AG10803 (cell line): Measurements from ENCODE around the gene TBC1D21.

ENCODE experiments used
- DNase-seq: peaks from one replicate; pipeline ENCODE4 v3.0.0; 2010; ENCODE audit warnings: low read depth
- H3K4me3 ChIP-seq: 2 replicates; pipeline ENCODE4 v1.5.1; 2011; ENCODE audit warnings: mild to moderate bottlenecking, low read length, control low read depth
- TF ChIP-seq, protein P1 (sequence below): conservative IDR thresholded peaks from 2 replicates; pipeline ENCODE4 v1.5.1; 2011; ENCODE audit warnings: mild to moderate bottlenecking, low read length, control low read depth, inconsistent platforms

Gene TBC1D21

DNA sequence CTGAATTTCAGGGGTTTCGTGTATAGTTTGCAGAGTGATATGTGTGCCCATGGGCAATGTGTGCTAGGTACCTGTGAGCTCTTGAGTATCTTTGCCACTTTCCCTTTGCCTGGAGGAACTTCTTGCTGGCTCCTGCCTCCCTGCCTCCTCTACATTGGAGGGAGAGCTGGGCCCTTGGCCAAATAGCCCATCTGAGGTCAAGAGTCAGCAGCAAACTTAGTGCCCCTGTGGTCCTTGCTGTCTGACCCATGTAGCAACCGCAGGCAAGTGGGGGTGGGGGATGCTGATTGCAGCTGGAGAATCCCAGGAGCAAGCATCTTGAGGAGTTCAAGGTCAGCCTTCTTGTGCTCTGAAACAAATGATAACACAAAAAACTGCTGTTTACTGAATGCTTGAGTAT, 5.4 kb upstream of the TBC1D21 start:
- no peak overlapping the region for H3K4me3 ChIP-seq
- TF ChIP-seq, protein P1, sequence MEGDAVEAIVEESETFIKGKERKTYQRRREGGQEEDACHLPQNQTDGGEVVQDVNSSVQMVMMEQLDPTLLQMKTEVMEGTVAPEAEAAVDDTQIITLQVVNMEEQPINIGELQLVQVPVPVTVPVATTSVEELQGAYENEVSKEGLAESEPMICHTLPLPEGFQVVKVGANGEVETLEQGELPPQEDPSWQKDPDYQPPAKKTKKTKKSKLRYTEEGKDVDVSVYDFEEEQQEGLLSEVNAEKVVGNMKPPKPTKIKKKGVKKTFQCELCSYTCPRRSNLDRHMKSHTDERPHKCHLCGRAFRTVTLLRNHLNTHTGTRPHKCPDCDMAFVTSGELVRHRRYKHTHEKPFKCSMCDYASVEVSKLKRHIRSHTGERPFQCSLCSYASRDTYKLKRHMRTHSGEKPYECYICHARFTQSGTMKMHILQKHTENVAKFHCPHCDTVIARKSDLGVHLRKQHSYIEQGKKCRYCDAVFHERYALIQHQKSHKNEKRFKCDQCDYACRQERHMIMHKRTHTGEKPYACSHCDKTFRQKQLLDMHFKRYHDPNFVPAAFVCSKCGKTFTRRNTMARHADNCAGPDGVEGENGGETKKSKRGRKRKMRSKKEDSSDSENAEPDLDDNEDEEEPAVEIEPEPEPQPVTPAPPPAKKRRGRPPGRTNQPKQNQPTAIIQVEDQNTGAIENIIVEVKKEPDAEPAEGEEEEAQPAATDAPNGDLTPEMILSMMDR, result no peak
- DNase-seq, result no peak

- DNase-seq, result no peak
- TF ChIP-seq, protein P1, result no peak
- H3K4me3 ChIP-seq, result no peak overlapping the region
These were observed 4.0 kb upstream of the TBC1D21 start for GRCh38 chr15:73869216-73869995.

DNA sequence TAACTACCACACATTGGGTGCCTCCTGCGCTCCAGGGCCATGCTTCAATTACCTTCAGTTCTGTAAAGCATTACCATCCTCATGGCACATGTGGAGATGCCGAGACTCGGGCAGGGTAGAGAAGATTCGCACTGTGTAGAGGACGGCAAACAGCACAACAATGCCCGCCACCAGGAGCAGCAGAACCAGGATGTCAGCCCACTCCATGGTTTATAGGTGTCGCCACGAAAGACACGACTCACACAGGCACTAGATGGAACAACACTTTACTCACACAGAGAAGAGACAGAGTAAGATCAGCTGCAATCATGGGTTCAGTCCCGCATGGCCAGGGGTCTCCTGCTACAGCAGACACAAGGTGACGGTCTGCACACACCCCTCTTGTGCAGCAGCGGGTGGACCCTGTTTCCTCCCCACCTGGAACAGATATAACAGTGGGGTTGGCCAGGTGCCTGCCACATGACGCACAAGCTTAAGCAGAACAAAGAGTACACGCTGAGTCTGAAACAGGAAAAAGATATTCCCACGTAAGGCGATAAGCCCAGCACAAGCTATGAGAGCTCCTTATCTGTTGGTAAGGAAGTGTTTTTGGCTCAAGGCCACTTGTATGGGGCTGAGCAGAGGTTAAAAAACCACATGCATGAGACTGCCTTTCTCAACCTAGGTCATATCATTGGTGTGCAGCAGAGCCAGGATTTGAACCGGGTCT, 2.5 kb upstream of the TBC1D21 start:
- DNase-seq, result no peak
- TF ChIP-seq, protein P1, result no peak
- H3K4me3 ChIP-seq, result no peak overlapping the region

DNA sequence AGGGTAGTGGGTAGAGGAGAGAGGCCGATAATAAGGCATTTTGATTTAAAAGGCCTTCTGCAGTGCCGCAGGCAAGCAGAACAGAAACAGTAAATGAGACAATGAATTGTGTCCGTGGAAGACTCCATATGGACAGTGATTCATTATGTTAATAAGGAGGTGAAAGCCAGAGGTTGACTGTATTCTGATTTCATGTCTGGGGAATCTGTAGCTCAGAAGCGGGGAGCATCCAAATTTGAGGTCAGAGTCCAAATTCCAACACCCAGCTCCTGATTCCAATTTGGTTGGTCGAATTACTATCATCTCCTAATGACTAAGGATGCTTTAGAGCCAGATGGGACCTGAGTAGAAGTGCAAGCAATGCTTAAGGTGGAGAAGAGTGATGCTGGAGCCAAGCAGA, 1.0 kb upstream of the TBC1D21 start:
- TF ChIP-seq, protein P1, result no peak
- peak; percentile 74 for DNase-seq
- no peak overlapping the region for H3K4me3 ChIP-seq

DNA sequence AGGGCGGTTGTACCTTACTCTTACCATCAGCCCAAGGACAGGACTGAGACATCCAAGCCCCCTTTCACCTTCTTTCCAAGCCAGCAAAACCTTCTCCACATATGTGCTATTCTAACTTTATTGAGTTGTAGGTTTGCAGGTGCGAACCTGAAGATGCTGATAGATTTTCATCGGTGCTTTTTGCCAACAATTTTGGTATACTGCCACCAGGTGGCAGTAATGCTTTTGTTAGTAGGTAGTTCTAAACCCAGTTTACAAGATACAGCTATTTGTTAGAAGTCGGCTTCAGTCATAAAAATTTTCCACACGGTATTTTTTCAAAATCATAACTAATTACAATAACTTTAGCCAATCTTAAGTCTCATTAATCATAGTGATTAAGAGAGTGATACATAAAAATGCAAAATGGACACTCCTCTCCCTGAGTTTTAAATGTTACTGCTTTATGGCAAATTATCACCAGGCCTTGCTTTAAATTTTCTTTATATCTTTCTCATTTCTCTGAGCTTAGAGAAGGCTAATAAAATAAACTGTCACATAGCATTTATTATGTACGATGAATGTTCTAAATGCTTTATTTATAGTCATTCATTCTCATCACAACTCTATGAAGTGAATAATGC, 636 bp downstream of the TBC1D21 start:
- peak; percentile 58 for DNase-seq
- TF ChIP-seq, protein P1, result peak; percentile 74
- no peak overlapping the region for H3K4me3 ChIP-seq

GRCh38 chr15:73879426-73879825, 6.1 kb downstream of the TBC1D21 start:
- no peak overlapping the region for H3K4me3 ChIP-seq
- TF ChIP-seq, protein P1, result no peak
- DNase-seq, result no peak
